Iris pigment epithelial cell (primary cell): ENCODE data around the gene SLC38A8.
A peak's percentile ranks its signal among the peaks of the same experiment; 100 is the strongest.

Experiments used
- DNase-seq: peaks from one replicate; pipeline ENCODE4 v3.0.0-alpha.2; 2011; ENCODE audit warnings: low read depth

The SLC38A8 gene

DNA sequence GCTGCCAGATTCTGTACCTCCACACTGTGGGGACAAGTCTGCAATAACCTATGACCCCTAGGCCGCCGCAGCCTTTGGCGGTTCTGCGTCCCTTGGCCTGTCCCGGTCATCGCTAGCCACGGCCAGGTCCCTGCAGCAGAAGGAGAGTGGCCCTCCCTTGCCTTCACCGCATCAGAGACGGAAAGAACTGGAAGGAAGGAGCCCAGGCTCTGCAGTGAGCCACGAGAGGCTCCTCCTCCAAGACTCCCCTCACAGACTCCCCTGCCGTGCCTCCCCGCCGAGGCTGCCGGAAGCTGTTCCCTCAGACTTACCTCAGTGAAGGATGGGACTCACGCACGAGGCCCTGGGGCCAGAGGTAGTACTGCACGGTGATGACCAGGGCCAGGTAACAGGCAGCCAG is 11.0 kb downstream of the SLC38A8 start:
- DNase-seq: no peak

DNA sequence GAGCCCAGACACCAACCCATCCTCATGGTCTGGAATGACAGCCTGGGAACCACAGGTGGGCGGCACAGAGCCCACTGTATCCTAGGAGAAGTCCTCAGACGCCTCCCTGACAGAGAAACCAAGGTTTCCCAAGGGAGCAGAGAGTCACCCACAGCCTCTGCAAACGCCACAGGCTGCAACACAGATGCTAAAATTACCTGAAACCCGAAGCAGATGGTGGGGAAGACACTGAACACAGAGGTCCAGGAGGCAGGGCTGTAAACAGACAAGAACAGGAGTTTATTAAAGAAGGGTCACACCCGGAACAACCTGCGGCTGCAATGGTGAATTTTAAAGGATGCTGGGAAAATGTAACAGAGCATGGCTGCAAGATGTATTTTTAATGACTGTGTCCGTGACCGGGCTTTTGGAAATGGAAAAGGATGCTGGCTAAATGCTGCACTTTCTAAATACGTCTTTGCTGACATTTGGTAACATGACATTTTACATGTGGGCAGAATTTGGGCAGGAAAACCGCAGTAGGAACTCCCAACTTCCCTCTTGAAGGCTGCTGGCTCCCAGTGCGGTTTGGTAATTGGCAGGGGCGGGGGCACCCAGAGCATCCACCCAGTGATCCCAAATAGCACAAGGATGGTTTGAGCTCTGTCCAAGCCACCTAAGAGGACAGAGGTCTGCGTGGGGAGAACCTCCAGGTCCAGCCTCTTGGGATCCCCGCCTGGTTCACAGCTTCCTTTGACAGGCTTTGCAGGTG is 13.1 kb downstream of the SLC38A8 start:
- DNase-seq: no peak

DNA sequence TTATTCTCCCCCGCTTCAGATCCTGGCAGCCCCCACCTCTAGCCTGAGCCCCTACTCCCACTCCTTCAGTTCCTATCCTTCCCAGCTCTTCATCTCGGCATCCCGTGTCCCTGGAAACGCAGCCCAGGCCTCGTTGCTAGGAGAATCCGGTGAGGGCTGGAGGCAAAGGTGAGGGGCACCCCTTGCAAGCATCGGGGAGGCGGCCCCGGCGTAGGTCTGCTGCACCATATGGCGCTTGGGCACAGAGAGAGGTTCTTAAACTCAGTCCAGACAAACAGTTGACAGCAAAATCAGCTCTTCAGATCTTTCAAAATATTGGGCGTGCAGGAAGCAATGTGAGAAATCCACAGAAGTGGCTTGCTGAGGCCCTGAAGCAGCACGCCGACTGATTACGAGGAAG is 15.0 kb downstream of the SLC38A8 start:
- no peak for DNase-seq

DNA sequence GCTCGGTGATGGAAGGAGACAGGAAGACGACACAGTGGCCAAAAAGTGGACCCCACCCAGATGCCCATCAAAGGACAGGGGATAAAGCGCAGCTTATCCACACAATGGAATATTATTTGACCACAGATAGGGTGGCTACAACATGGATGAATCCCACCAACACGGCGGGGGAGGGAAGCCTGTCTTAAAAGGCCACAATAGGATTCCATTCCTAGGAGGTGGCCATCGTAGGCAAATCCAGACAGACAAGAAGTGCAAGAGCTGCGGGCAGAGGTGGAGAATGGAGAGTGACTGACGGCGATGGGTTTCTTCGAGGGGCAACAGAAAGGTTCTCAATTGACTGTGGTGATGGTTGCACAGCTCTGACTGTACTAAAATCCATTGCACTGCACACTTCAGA is 16.0 kb downstream of the SLC38A8 start:
- no peak for DNase-seq

DNA sequence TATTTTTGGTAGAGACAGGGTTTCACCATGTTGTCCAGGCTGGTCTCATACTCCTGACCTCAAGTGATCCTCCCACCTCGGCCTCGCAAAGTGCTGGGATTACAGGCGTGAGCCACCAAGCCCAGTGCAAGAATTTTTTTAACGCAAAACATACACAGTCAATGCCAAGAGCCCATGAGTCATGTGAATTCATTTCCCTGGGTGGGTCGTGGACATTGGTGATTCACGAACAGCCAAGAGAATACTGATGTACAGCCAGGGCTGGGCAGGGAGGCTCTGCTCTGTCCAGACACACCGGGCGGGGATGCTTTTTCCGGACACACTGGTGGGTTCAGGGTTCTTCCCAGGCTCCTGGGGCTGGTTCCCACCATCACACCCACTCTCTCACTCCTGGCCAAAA is 17.7 kb downstream of the SLC38A8 start:
- peak; percentile 85 for DNase-seq

DNA sequence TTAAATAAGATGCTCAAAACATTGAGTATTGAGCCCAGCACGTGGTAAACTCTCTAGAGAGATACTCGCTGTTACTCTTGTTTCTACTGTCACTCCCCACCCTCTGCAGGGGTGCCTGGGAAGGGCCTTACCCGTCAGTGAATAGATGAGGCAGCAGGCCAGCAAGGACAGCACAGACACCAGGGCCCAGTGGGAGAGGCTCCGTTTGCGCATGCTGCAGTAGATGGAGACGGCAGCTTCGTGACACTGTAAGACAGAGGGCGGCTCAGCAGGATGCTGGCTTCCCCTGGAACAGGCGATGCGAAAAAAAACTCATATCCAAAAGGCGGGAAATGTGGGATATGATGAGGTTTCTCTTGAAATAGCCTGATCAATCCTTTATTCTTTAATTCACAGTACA is 20.0 kb downstream of the SLC38A8 start:
- DNase-seq: no peak

DNA sequence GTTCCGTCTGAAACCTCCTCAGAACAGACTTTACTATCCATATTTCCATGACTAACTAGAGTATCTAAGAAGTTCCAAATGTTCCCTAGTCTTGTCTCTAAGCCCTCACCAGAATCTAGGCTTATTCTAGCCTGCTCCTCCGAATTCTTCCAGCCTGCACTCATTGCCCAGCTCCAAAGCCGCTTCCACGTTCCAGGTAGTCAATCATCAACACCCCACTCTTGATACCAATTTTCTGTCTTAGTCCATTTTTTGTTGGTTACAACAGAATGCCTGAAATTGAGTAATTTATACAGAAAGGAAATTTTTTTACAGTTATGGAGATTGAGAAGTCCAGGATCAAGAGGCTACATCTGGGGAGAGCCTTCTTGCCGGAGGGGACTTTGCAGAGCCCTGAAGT is 21.1 kb downstream of the SLC38A8 start:
- DNase-seq: no peak

DNA sequence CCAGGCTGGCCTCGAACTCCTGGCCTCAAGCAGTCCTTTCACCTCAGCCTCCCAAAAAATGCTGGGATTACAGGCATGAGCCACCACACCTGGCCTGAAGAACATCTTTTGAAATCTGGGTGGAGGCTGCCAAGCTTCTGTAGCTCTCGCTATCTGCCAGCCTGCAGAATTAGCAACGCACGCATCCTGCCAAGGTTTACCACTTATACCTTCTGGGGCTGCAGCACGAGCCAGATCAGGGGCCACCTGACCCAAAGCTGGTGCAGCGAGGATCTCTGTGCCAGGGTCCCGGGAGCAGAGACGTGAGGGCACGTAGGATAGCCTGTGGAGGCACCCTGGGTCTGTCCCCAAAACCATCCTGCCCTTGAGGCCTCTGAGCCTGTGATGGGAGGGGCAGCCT is 22.2 kb downstream of the SLC38A8 start:
- no peak for DNase-seq

DNA sequence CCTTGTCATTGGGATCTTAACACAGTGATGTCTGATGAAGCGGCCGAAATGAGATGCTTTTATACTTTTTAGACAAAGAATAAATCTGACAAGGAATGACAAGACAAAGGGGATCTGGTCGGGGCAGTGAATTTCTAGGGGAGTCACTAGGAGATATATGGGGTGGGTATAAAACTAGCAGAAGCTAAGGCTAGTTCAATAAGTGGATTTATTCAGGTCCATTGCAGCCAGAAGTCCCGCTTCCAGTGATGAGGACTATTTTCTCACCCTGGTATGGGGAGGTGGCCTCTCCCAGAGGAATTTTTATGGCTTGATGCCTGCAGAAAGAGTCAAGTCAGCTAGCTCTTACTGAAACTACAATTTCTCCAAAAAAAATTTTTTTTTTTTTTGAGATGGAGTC is 23.9 kb downstream of the SLC38A8 start:
- no peak for DNase-seq

DNA sequence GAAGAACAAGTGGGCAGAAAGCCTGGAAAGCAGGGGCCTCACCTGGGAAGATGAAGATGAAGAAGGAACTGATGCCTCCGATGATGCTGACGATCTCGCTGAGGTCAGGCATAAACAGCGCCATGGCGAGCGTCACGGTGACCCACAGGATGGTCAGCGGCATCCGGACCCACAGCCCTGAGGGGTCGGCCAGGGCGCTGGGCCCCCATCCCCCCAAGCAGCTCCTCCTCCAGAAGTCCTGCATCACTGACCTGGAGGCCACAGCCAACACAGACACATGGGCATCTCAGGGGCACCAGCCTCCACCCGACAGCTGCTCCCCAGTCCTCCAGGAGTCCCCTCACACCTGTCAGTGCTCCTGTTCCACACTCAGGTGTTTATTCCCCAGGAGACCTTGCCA is 26.1 kb downstream of the SLC38A8 start:
- DNase-seq: no peak

DNA sequence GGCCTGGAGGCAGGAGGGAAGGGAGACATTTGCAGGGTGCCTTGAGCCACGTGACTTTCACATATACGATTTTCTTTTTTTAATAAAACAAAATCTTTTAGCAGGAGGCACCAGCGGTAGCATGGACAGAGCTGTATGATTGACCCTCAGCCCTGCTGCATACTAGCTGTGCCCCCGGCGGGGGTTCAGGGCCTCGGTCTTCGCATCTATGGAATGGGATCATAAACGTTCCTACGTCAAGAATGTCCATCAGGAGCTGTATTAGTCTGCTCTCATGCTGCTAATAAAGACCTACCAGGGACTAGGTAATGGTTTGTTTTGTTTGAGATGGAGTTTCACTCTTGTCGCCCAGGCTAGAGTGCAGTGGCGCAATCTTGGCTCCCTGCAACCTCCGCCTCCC is 27.2 kb downstream of the SLC38A8 start:
- DNase-seq: no peak

DNA sequence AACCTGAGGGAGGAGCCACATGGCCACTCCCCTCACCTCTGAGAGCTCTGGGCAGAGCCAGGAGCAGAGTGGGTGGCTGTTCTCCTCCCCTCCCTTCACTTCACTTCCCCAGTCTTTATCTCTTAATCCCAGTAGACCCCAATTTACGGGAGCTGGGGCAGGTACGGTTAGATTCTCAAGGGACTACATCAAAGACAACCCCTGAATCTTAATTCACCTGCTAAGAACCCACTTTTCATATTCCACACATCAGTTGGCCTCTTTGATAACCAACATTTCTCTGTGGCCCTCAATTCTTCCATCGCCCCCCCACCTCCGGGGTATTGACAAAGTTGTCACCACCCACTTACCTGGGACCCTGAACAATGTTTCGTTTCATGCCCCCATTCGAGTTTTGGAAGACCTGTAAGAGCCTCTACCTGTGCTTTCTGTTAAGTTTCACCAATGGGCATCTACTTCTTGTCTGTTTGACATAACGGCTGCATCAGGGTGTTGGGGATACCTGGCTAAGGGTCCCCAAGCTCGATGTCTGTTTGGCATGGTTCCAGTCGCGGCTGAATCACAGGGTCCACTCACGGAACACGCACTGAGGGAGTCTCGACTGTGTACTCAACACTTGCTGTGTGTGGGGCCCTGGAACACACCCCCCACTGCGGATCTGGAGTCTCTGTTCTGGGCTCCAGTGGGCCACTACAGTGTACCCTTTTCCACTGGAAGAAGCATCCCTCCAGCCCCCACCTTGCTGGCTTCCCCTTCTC is 27.8 kb downstream of the SLC38A8 start:
- no peak for DNase-seq

DNA sequence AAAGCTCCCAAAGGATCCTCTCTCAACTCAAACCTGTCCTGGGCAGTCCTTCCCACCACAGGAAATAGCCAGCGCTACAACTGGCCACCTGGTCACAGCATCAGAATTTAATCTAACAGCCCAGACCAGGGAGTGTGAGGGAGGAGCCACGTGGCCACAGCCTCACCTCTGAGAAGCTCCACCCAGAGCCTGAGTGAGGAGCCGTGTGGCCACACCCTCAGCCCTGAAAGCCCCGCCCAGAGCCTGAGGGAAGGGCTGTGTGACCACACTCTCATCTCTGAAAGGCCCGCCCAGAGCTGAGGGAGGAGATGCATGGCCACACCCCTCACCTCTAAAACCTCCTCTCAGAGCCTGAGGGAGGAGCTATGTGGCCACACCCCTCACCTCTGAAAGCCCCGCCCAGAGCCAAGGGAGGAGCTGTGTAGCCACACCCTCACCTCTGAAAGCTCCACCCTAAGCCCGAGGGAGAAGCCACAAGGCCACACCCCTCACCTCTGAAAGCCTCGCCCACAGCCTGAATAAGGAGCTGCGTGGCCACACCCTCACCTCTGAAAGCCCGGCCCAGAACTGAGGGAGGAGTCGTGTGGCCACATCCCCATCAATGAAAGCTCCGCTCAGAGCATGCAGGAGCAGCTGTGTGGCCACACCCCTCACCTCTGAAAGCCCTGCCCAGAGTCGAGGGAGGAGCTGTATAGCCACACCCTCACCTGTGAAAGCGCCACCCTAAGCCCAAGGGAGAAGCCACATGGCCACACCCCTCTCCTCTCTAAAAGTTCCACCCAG is 28.6 kb downstream of the SLC38A8 start:
- DNase-seq: peak; percentile 83

DNA sequence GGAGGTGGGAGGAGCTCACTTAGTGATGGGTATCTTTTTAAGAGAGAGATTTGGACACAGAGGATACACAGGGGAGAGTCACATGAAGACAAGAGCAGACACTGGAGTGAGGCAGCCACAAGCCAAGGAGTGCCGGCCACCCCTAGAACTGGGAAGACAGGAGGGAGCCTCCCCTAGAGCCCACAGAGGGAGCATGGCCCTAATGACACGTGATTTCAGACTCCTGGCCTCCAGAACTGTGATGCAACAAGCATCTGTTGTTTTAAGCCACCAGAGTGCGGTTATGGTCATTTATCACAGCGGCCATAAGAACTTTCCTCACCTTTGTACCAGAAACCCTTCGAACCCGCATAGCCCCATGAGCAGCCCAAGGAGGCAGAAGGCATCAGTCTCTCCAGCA is 33.3 kb downstream of the SLC38A8 start:
- DNase-seq: no peak

DNA sequence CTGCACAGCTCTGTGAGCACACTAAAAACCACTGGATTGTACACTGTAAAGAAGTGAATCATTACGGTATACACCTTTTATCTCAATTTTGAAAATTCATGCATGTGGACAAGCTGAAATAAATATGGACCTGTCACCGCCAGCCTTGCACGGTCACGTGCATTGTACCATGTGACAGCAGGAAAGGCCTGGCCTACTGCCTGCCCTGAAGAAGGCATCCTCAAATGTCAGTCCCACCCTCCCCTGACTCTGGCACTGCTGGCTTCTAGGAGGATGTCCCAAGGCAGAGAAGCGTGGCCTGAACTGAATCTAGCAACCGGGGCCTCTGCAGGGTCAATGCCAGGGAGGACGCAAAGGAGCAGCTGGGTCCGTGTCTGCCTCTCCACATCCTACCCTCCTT is 34.6 kb downstream of the SLC38A8 start:
- no peak for DNase-seq

DNA sequence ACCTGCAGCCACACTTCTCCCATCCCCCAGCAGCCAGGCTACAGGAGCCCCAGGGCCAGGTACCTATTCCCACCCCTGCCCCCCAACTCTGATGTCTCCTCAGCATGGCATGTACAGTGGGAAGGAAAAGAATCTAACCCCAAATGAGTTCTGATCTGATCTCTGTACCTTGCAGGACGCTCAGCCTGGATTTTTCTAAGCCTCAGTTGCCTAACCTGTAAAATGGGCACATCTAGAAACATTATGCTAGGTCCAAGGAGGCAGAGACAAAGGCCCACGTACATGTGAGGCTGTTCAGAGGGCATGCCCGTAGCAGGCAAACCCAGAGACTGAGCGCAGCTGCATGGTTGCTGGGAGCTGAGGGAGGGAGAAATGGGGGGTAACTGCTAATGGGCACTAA is 35.1 kb downstream of the SLC38A8 start:
- no peak for DNase-seq

DNA sequence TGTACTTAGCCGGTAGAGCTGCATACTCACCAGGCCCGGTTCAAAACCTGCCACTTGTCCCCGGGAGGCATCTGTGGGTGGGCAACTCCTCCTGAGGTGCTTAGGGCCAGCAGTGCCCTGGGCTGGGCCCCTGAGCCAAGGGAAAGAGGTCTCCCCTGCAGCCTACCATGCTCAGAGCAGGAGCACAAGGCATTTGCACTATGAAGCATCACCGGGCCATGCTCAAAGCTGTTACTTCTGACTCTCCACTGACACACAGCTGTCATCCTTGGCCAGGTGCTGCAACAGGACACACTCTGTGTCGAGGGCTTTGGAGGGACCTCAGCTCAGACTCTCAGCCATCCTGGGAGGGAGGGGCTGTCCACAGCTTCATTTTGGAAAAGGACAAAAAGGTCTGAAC is 37.2 kb downstream of the SLC38A8 start:
- no peak for DNase-seq

DNA sequence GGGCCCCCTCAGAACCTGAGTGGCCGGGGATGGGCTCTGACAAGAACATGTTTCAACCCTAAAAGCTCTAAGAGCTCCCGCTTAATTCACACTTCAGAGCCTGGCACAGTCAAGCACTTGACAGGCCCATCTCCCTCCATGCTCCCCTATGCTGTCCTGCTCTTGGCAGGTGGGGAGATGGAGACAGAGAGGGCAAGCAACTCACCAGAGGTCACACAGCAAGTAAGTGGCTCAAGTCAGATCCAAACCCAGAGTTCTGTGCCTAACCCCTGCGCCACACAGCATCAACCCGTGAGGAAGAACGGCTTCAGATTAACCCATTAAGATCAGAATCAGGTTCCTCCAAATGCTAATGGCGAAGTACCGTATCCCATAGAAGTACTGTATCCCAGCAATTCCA is 38.2 kb downstream of the SLC38A8 start:
- no peak for DNase-seq

DNA sequence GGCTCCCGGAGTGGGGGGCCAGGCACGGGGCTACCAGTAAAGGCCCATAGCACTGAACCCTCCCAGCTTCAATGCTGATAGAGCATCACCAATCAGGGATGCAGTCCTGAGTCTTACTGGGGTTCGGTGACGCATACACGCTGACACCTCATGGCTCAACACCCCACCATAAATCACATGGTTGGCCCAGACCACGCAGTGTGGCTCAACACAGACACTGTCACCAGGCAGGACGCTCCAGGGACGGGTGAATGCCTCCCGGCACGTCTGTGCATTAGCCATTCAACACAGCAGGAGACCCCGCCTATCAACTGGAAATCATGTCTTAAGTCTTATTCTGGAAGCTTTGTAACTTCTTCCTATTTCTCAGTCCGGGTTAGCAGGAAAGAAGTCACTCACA is 39.6 kb downstream of the SLC38A8 start:
- DNase-seq: no peak

DNA sequence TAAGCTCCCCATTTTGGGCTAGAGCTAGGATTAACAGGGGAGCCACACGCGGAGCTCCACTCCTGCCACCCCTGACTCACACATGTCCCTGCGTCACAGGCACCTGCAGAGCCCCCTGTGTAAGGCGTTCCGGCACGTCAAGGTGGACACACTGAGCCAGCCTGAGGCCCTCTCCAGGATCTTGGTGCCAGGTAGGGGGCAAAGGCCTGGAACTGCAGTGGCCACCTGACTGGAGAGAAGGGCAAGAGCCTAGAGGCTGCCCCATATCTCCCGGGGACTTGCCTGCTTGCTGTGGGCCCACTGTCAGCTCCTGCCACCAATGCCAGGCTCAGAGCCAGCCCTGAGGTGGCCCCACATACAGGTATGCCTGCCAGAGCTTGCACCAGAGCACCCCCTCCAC is 40.9 kb downstream of the SLC38A8 start:
- DNase-seq: no peak

DNA sequence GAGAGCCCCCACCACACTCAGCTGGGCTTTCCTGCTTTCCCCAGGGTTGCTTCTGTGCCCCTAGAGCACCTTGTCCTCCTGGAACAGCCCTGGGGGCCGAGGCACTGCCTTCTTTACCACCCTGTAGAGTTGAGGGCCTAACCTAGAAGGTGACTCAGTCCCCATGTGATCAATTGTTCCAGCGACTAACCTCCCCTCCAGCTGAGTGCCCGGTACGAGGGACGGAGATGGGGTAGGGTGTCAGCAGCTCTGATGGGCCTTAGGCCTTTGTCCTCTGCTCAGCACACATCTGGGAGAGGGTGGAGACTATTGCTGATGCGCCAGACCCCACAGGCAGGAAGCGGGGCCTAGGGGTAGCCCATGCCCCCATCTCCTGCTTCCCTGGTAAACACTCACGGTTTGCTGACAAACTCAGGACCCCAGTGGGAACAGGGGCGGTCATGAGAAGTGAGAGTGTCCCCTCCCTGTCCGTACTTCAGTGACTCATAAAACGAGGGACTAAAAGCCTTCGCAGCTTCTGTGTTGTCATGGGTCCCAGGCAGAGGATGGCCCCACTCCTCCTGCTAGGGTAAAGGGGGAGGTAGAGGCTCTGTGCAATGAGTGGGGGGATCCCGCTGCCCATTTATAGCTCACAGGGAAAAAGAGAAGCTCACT is 41.5 kb downstream of the SLC38A8 start:
- DNase-seq: no peak

DNA sequence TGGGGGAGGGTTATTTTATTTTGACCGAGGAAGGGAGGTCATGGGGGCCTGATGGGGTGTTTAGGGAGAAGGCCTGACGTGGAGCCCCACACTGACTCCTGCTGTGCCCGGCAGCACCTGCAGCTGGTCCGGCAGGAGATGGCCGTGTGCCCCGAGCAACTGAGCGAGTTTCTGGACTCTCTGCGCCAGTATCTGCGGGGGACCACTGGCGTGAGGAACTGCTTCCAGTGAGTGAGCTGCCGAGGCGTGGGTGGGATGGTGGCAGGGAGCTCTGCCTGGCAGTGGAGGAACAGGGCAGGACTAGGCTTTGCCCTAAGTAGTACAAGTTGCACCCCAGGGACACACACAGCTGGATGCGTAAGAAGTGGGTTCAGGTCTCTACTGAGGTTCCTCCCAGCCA is 44.5 kb downstream of the SLC38A8 start:
- no peak for DNase-seq
